Measurements from ENCODE around the gene YIPF3.

YIPF3 gene

GRCh38 chr6:43544461-43544860 lies 27.7 kb upstream of the YIPF3 start:
- TF ChIP-seq ESRRG (CRISPR knock-in tag; IDR thresholded peaks at IDR 0.05) (no peak), ISL1 (CRISPR knock-in tag; IDR thresholded peaks at IDR 0.05) (no peak), BACH2 (CRISPR knock-in tag; IDR thresholded peaks at IDR 0.05; ENCODE audit: borderline replicate concordance) (no peak), PATZ1 (CRISPR knock-in tag; IDR thresholded peaks at IDR 0.05; ENCODE audit: borderline replicate concordance) (no peak), ZC3H10 (CRISPR knock-in tag; IDR thresholded peaks at IDR 0.05) (no peak), ARNTL (CRISPR knock-in tag; IDR thresholded peaks at IDR 0.05; ENCODE audit: borderline replicate concordance, low read depth) (no peak), POU6F1 (CRISPR knock-in tag; IDR thresholded peaks at IDR 0.05; ENCODE audit: borderline replicate concordance, low read depth) (no peak), RARB (CRISPR knock-in tag; IDR thresholded peaks at IDR 0.05) (no peak), CSRNP3 (CRISPR knock-in tag; IDR thresholded peaks at IDR 0.05) (no peak), GLIS3 (CRISPR knock-in tag; IDR thresholded peaks at IDR 0.05) (no peak), ZFP3 (CRISPR knock-in tag; IDR thresholded peaks at IDR 0.05) (no peak)
- no peak for ATAC-seq

- TF ChIP-seq ZNF8 (CRISPR knock-in tag; IDR thresholded peaks at IDR 0.05): no peak
- no peak for TF ChIP-seq CREB5 (CRISPR knock-in tag; IDR thresholded peaks at IDR 0.05; ENCODE audit: low read depth)
- TF ChIP-seq ZNF70 (CRISPR knock-in tag; IDR thresholded peaks at IDR 0.05): no peak
- TF ChIP-seq CSDC2 (CRISPR knock-in tag; IDR thresholded peaks at IDR 0.05): no peak
- TF ChIP-seq ESRRG (CRISPR knock-in tag; IDR thresholded peaks at IDR 0.05): no peak
- TF ChIP-seq GLIS3 (CRISPR knock-in tag; IDR thresholded peaks at IDR 0.05): no peak
- no peak for TF ChIP-seq ZNF565 (CRISPR knock-in tag; conservative IDR thresholded peaks at IDR 0.05; ENCODE audit: low read depth)
- no peak for TF ChIP-seq ISL1 (CRISPR knock-in tag; IDR thresholded peaks at IDR 0.05)
- TF ChIP-seq TOX (CRISPR knock-in tag; IDR thresholded peaks at IDR 0.05; ENCODE audit: borderline replicate concordance): no peak
- no peak for TF ChIP-seq BACH2 (CRISPR knock-in tag; IDR thresholded peaks at IDR 0.05; ENCODE audit: borderline replicate concordance)
- no peak for TF ChIP-seq SNAI2 (CRISPR knock-in tag; IDR thresholded peaks at IDR 0.05)
- no peak for TF ChIP-seq TSHZ2 (CRISPR knock-in tag; IDR thresholded peaks at IDR 0.05)
- no peak for TF ChIP-seq ZFP30 (CRISPR knock-in tag; IDR thresholded peaks at IDR 0.05)
- no peak for TF ChIP-seq POU6F1 (CRISPR knock-in tag; IDR thresholded peaks at IDR 0.05; ENCODE audit: borderline replicate concordance, low read depth)
- ATAC-seq: no peak
Observed at GRCh38 chr6:43541774-43542471, 25.2 kb upstream of the YIPF3 start.

Data from SK-N-SH treated with all-trans-retinoic acid at 6 μM for 48 hours (cell line).